ENCODE results near the gene ZBED4. TPM values are rescaled to one million over a fixed set of nuclear protein-coding genes. Genes with fewer than 3 reads are reported as not detected.

ZBED4 gene
- total RNA-seq, 1 donor from 2014 or later, result 23.7 TPM

DNA sequence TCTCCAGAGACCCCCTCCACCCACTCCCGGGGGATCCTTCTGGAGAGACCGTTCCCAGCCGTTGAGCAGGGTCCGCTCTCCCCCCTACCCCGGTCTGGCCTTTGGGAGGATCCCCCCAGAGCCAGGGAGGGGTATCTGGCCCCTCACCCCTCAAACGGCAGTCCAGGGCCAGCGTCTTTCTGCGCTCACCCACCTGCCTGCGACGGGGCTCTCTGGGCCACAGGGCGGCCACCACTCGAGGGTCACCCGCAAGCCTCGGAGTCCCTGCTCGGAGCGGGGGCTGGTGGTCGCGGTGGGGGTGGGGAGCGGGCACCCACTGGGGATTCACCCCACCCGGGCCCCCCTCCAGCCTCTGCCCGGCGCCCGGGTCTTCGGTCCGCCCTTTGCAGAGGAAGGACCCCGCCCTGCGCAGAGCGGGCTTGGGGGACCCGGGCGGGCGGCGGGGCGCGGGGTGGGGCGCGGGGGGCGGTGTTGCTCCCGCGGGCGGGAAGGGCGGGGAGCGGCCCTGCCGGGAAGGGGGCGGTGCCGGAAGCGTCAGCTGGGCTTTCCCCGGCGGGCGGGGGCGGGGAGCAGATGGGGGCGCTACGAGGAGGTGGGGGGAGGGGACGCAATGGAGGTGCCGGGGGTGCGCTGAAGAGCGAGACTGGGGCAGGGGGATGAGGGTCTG lies 81.4 kb downstream of the ZBED4 start:
- no peak for DNase-seq (ENCODE audit: low read depth)

DNA sequence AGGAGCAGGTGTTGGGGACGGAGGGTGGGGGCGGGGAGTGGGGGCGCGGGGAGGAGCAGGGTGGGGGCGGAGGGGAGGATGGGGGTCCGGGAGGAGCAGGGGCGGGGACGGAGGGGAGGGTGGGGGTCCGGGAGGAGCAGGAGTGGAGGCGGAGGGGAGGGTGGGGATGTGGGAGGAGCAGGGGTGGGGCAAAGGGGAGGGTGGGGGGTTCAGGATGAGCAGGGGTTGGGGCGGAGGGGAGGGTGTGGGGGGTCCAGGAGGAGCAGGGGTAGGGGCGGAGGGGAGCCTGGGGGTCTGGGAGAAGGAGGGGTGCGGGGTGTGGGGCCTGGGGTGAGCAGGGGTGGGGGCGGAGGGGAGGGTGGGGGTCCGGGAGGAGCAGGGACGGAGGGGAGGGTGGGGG lies 81.9 kb downstream of the ZBED4 start:
- DNase-seq (ENCODE audit: low read depth), result no peak

DNA sequence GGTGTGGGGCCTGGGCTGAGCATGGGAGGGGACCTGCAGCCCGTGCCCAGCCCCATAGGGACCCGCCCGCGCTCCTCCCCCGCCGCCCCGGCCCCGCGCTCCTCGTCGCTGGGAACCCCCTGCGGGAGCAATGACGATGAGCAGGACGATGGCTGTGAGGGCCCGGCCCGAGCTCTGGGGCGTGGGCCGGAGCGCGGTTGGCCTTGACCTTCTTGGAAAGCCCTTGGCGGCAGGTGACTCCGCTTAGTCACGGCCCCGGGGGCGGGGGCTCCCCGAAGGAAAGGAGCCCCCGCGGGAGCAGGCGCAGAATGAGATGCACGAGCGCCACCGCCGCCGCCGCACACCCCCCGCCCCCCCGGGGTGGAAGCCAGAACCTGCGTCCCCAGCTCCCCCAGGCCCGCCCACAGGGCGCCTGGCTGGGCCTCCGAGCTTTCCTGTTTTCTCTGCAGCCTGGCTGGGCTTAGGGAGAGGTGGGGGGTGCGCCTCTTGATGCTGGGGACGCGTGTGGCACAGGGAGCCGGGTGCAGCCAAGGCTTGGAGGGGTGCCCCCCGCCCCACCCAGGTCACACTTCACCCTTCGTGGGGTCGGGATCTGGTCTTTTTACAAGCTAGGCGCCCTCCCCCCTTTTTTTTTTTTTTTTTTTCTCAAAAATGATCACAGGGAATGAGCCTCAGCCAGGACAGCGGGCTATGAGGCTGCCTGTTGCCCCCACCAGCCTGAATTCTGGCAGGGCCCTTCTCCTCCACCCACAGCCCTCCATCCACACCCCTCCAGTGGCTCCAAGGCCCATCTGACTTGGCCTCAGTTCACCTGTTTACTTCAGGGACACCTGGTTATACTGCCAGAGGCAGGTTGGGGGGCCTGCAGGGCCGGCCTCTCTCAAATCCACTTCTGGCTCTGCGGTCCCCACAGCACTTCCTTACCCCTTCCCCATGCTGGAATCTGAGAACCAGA lies 82.7 kb downstream of the ZBED4 start:
- peak; percentile 75 for DNase-seq (ENCODE audit: low read depth)

GRCh38 chr22:49936973-49937757 lies 83.5 kb downstream of the ZBED4 start:
- DNase-seq (ENCODE audit: low read depth), result no peak

DNA sequence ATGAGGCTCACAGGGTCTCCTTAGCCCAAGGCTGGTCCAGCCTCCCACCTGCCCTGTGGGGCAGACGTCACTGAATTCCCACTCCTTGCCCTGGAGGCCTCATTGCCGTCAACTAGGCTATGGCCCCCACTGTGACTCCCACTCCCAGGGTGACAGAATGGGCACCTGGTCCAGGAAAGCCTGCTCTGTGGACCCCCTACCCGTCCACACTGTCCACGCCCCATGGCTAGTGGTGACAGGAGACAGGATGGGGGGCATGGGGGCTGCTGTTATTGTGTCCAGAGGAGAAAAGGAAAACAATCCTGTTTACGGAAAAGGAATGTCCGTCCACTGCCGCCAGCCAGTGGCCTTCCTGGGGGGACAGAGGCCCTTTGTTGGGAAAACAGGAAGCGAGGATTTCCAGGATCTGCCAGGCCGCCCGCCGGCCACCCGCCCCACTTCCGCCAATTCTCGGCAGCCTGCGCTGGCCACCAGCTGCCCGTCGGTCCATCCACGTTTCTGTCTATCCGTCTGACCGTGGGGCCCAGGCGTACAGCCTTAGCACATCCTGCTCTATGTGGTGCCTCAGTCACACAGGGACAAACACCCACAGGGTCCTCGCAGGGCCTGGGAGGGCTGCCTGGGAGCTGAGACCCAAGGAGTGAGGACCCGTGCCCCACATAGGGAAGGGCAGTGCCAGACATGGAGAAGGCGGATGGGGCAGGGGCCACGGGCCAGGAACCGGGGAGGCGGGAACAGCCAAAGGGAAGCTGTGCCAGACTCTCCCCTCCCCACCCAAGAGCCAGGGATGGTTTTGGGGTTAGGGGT lies 84.3 kb downstream of the ZBED4 start:
- no peak for DNase-seq (ENCODE audit: low read depth)

GRCh38 chr22:49938565-49939136 lies 85.0 kb downstream of the ZBED4 start:
- no peak for DNase-seq (ENCODE audit: low read depth)

Other genes with a start within 250 kb of the ZBED4 start
- gene BRD1, start 26.0 kb upstream of the ZBED4 start, total RNA-seq, result 16.1 and 38.1 TPM in 2 replicates
- gene ALG12, start 64.6 kb downstream of the ZBED4 start, total RNA-seq, result 15.5 and 33.2 TPM in 2 replicates
- gene CRELD2, start 64.8 kb downstream of the ZBED4 start, total RNA-seq, result 28.3 and 32.5 TPM in 2 replicates
- gene PIM3, start 106.9 kb downstream of the ZBED4 start, total RNA-seq, result 26.3 and 40.3 TPM in 2 replicates
- not detected in 2 replicates for gene IL17REL, start 158.9 kb downstream of the ZBED4 start, total RNA-seq
- gene TTLL8, start 204.5 kb downstream of the ZBED4 start, total RNA-seq, result not detected in 2 replicates
- gene MLC1, start 231.6 kb downstream of the ZBED4 start, total RNA-seq, result not detected in 2 replicates
- not detected in 2 replicates for gene MOV10L1, start 236.2 kb downstream of the ZBED4 start, total RNA-seq

Data from renal cortical epithelial cell (primary cell).